HG02885 (cell line): ENCODE data around the gene ZCCHC3.
A peak's percentile ranks its signal among the peaks of the same experiment; 100 is the strongest.

Source experiments
- ATAC-seq: cut with Tn5 transposase; IDR thresholded peaks from one replicate; pipeline ENCODE4 v1.9.1; 2021; ENCODE audit warnings: mild to moderate bottlenecking; ENCODE audit not compliant: unreplicated experiment, poor library complexity

The ZCCHC3 gene

GRCh38 chr20:310645-311044 is 13.3 kb downstream of the ZCCHC3 start:
- ATAC-seq = no peak

DNA sequence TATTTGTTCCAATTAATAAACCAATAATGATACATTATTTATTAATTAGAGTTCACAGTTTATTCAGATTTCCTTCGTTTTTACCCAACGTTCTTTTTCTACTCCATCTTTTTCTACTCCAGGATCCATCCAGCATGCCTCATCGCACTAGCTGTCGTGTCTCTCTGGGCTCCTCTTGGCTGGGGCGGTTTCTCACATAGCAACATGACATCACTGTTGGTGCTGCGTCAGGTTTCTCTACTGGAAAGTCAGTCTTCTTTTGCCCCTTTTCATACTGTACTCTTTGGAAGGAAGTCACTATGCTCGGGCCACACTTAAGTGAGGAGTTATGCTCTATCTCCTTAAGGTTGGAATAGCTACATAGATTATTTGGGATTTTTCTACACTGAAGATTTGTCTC is 14.2 kb downstream of the ZCCHC3 start:
- no peak for ATAC-seq

DNA sequence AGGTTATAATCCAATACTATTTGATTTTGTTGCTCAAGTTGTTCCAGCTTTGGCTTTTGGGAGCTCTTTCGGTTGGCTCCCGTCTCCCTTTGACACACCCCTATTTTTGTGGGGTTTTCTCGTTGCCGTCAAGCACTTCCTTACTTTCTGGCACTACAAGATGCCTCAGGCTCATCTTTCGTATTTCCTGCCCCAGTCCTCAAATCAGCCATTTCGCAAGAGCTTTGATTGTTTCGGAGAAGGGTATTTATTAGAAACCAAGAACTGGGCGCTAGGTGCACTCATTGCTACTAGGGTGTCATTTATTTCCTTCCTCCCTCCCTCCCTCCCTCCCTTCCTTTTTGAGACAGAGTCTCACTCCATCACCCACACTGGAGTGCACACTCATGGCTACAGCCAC is 14.7 kb downstream of the ZCCHC3 start:
- ATAC-seq = no peak

GRCh38 chr20:312866-313265 is 15.5 kb downstream of the ZCCHC3 start:
- no peak for ATAC-seq

DNA sequence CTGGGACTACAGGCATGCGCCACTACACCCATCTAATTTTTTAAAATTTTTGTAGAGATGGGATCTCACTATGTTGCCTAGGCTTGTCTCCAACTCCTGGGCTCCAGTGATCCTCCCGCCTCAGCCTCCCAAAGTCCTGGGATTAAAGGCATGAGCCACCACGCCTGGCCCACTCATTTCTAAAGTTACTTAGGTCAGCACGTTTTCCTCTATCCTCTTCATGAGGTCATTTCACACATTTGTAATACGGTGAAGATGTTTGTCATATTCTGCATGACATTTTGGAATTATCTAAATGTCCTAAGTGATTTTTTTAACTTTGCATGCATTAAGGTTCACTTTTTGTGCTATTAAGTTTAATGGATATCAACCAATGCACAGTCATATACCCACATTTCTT is 16.0 kb downstream of the ZCCHC3 start:
- no peak for ATAC-seq

GRCh38 chr20:313948-314347 is 16.6 kb downstream of the ZCCHC3 start:
- no peak for ATAC-seq

GRCh38 chr20:316316-317068 is 19.1 kb downstream of the ZCCHC3 start:
- no peak for ATAC-seq

DNA sequence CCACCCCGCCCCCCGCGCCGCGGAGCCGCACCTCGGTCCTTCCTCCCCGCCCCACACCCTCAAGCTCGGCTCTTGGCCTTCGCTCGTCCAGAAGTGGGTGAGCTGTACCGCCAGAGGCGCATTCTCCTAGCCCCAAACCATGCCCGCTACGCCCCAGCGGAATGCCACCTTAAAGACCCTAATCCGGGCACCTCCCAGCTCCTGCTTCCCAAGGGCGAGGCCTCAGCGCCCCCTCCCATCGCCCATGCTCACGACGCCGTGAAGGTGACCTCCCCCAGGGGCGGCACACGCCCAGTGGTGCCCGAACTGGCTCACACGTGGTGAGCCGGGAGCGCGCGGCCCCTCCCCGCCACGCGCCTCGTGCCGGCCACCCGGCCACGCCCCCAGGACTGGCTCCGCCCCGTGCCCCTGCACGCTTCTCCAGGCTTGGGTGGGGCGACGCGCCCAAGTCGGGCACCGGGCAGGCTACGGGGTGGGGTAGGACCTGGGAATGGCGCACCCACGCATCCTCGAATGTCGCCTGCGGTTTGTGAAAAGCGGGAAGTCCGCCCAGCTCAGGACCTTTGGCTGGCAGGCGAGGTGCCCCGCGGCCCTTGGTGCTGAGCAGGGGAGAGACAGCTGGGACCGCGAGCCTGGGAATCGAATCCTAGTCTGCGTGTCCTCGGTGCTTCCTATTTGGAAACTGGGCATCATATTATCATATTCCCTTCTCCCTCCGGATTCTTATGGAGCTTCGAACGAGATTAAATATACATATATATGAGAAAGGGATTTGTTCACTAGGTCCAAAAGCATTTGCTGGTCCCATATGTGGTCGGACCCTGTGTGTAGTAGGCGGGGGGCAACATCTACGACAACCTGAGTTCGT is 27.0 kb downstream of the ZCCHC3 start:
- peak; percentile 54 for ATAC-seq

- ATAC-seq = peak; percentile 73
Measured at GRCh38 chr20:325045-325888, 27.9 kb downstream of the ZCCHC3 start, which contains the start of gene SOX12. Gene SOX12 (plus strand): TSS chr20:325552. CDS start chr20:325925, 373 bp downstream.

DNA sequence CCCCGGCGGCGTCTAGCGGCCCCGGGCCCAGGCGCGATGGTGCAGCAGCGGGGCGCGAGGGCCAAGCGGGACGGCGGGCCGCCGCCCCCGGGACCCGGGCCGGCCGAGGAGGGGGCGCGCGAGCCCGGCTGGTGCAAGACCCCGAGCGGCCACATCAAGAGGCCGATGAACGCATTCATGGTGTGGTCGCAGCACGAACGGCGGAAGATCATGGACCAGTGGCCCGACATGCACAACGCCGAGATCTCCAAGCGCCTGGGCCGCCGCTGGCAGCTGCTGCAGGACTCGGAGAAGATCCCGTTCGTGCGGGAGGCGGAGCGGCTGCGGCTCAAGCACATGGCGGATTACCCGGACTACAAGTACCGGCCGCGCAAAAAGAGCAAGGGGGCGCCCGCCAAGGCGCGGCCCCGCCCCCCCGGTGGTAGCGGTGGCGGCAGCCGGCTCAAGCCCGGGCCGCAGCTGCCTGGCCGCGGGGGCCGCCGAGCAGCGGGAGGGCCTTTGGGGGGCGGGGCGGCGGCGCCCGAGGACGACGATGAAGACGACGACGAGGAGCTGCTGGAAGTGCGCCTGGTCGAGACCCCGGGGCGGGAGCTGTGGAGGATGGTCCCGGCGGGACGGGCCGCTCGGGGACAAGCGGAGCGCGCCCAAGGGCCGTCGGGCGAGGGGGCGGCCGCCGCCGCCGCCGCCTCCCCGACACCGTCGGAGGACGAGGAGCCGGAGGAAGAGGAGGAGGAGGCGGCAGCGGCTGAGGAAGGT is 28.7 kb downstream of the ZCCHC3 start:
- ATAC-seq = peak; percentile 15

DNA sequence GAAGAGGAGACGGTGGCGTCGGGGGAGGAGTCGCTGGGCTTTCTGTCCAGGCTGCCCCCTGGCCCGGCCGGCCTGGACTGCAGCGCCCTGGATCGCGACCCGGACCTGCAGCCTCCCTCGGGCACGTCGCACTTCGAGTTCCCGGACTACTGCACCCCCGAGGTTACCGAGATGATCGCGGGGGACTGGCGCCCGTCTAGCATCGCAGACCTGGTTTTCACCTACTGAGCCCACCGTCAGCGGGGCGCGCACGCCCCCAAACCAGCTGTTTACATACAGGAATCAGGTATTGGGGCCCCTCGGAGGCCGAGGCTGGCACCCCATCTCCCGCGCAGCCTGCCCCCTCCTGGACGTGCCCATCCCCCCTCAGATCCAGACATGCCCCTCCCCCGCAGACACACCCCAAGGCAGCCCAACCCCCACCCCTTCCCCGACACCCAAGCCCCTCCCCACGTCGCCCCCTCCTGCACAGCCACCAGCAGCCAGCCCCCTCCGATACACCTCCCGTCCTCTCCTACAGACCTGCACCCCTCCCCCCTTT is 29.3 kb downstream of the ZCCHC3 start:
- ATAC-seq = no peak

GRCh38 chr20:327186-328026 is 30.0 kb downstream of the ZCCHC3 start:
- ATAC-seq = no peak

- no peak for ATAC-seq
Measured at GRCh38 chr20:328027-328974, 30.9 kb downstream of the ZCCHC3 start.

- ATAC-seq = no peak
Measured at GRCh38 chr20:328975-329695, 31.8 kb downstream of the ZCCHC3 start.

DNA sequence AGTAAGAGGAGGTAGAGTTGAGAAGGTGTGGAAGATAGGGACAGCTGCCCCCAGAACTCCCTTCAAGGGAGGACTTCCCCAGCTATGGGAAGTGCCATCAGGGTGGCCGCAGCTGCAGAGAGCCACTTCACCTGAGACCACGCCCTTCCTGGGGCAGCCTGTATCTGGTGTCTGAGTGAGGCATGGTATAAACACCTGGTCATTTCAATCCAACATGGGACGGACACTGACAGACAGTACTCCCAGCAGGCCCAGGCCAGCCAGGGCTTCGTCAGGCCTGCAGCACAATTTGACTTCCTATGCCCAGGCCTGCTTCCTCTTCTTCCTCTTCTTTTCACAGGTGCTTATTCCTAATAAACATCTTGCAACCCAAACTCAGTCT is 32.5 kb downstream of the ZCCHC3 start:
- ATAC-seq = no peak

DNA sequence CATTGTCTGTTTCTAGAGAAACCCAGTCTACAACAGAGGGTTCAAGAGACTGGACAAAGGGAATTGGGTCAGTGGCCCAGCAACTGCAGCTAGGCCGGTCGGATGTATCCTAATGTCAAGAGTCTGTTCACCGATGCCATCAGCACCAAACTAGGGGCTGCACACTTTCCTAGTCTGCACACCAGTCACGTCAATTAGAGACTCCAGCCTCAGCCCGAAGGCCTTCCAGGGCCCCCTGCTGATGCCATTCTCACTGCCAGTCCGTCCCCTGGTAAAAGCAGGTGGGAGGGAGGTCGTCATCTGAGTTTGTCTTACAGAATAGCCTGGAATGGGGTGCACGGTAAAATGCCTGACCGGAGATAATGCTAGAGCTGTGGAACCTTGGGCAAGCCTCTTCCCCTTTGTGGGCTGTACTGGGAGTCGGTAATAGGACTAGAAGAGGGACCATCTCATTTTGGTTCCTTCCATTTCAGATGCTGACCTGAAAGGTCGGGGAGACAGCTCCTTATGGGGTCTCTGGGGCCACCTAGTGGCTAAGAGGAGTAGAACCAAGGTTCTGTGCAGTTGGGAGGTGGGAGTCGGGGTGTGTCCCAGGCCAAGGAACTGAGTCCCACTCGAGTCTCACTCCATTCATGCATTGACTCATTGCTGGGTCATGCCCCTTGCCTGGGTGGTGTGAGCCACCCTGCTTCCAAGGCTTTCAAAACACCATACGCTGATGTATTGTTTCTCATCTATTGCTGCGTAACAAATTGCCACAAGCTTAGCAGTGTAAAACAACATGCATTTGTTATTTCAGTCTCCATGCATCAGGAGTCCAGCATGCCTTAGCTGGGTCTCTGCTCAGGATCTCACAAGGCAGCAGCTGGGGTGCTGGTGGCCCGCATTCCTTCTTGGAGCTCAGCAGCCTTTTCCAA is 33.1 kb downstream of the ZCCHC3 start:
- ATAC-seq = peak; percentile 30
